Occipital lobe (tissue), 2 donors: ENCODE results near the gene KIAA1755. TPM values are rescaled to one million over a fixed set of nuclear protein-coding genes. Genes with fewer than 3 reads are reported as not detected.

ENCODE experiments used
- DNase-seq: peaks from one replicate; lab custom pipeline; 2025; lab: John Stamatoyannopoulos, UW
- total RNA-seq: library from RNA; depleted of rRNA; stranded (reverse); fragments of >200 nt; gene quantifications from one replicate; pipeline ENCODE4 v1.2.3, GENCODE V29; 2014

The KIAA1755 gene
- total RNA-seq, 1 donor from 2014 or later, result 0.94 TPM

GRCh38 chr20:38208088-38208487 lies 52.4 kb downstream of the KIAA1755 start:
- DNase-seq, result no peak

- DNase-seq, result no peak
Observed at GRCh38 chr20:38207621-38208020, 52.9 kb downstream of the KIAA1755 start.

GRCh38 chr20:38205001-38205400 lies 55.5 kb downstream of the KIAA1755 start:
- no peak for DNase-seq

- DNase-seq, result no peak
Observed at GRCh38 chr20:38203981-38204357, 56.6 kb downstream of the KIAA1755 start.

- DNase-seq, result no peak
Observed at GRCh38 chr20:38203337-38203980, 57.1 kb downstream of the KIAA1755 start.

GRCh38 chr20:38202982-38203293 lies 57.6 kb downstream of the KIAA1755 start:
- DNase-seq, result no peak

GRCh38 chr20:38202153-38202981 lies 58.2 kb downstream of the KIAA1755 start:
- no peak for DNase-seq

- DNase-seq, result no peak
Observed at GRCh38 chr20:38201356-38201755, 59.2 kb downstream of the KIAA1755 start.

- DNase-seq, result no peak
Observed at GRCh38 chr20:38200646-38201045, 59.9 kb downstream of the KIAA1755 start.

GRCh38 chr20:38199501-38200390 lies 60.8 kb downstream of the KIAA1755 start:
- DNase-seq, result no peak

GRCh38 chr20:38198238-38198861 lies 62.2 kb downstream of the KIAA1755 start:
- DNase-seq, result no peak

GRCh38 chr20:38197619-38198018 lies 62.9 kb downstream of the KIAA1755 start:
- no peak for DNase-seq

- no peak for DNase-seq
Observed at GRCh38 chr20:38197217-38197616, 63.3 kb downstream of the KIAA1755 start.

- DNase-seq, result no peak
Observed at GRCh38 chr20:38196592-38196991, 63.9 kb downstream of the KIAA1755 start.

GRCh38 chr20:38196076-38196475 lies 64.5 kb downstream of the KIAA1755 start:
- DNase-seq, result no peak

GRCh38 chr20:38195521-38195920 lies 65.0 kb downstream of the KIAA1755 start:
- no peak for DNase-seq

- DNase-seq, result no peak
Observed at GRCh38 chr20:38194971-38195504, 65.5 kb downstream of the KIAA1755 start.

- no peak for DNase-seq
Observed at GRCh38 chr20:38193586-38194105, 66.9 kb downstream of the KIAA1755 start.

GRCh38 chr20:38192323-38192885 lies 68.1 kb downstream of the KIAA1755 start:
- DNase-seq, result no peak

GRCh38 chr20:38191654-38192053 lies 68.9 kb downstream of the KIAA1755 start:
- DNase-seq, result no peak

- no peak for DNase-seq
Observed at GRCh38 chr20:38190936-38191371, 69.6 kb downstream of the KIAA1755 start.
